GM12873 (cell line): ENCODE measurements around the gene CCDC187.

ENCODE experiments used
- TF ChIP-seq, protein P1 (sequence below): IDR thresholded peaks from 2 replicates; pipeline ENCODE4 v1.5.1; 2012; ENCODE audit warnings: low read depth, mild to moderate bottlenecking, moderate library complexity, low read length, control low read depth; ENCODE audit not compliant: insufficient read depth; ENCODE audit errors: missing control alignments

Gene CCDC187

DNA sequence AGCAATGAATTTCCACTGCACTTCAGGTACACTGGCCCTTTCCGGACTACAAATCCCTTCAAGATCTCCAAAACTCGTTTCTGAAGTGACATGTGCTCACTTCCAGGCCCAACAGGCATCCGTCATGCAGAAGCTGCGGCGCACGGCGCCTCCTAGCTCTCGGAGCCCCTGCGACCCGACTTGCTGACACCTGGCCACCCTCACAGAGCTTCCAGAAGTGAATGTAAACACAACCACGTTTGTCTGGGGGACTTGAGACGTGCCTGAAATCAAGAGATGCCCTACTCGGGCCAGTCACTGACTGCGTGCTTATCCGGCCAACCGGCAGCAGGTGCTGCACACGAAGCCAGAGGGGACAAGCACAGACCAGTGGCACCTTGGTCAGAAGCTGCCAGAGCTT is 94.1 kb downstream of the CCDC187 start:
- TF ChIP-seq, protein P1, sequence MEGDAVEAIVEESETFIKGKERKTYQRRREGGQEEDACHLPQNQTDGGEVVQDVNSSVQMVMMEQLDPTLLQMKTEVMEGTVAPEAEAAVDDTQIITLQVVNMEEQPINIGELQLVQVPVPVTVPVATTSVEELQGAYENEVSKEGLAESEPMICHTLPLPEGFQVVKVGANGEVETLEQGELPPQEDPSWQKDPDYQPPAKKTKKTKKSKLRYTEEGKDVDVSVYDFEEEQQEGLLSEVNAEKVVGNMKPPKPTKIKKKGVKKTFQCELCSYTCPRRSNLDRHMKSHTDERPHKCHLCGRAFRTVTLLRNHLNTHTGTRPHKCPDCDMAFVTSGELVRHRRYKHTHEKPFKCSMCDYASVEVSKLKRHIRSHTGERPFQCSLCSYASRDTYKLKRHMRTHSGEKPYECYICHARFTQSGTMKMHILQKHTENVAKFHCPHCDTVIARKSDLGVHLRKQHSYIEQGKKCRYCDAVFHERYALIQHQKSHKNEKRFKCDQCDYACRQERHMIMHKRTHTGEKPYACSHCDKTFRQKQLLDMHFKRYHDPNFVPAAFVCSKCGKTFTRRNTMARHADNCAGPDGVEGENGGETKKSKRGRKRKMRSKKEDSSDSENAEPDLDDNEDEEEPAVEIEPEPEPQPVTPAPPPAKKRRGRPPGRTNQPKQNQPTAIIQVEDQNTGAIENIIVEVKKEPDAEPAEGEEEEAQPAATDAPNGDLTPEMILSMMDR = no peak

DNA sequence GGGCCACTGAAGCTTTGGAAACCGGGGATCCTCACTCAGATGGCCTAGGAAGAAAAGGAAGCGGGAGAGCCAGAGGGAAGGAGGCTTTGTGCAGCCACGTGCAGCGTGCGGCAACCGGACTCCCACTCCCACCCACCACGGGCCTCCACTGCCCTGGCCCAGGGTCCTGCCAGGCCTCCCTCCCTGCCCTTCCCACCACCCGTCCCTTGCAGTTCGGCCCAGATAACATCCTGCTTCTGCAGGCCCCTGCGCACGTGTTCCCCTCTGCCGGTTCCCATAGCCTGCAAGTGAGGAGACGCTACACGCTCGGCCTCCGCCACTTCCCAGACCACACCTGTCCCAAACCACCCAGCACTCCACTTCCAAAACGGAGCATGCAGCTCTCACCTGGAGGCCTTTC is 94.7 kb downstream of the CCDC187 start:
- TF ChIP-seq, protein P1 = no peak

DNA sequence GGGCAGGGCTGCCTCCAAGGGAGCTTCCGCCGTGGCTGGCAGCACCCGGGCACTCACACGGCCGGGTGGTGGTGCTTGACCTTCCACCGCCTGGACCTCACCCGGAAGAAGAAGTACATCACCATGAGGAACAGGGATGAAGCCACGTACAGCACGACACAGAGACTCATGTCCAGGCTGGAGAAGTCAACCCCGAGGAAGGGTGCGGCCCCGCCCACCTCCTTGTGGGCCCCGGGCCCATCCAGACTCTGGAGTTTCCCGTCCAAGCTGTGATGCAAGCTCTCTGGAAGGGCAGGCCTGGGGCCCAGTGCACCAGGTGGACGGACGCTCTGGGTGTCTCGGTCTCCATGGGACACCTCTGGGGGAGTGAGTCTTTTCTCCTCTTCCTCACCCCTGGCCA is 95.2 kb downstream of the CCDC187 start:
- TF ChIP-seq, protein P1 = no peak

DNA sequence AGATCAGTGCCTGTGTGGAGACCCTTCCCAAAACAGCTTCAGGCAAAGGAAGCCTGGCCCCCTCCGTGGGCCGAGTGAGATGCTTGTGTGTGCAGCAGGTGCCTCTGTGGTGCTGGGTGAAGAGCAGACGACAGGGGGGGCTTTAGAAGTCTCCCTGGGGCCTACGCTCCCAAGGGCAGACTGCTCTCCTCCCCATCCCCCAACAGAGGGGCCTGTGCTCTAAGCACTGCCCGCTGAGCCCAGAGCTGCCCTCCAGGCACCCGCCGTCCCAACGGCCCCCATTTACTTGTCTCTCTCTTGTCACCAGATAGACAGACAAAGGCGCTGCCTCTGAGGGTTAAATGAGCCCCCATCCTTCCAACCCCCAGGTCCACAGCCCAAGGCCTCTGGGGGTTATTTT is 96.3 kb downstream of the CCDC187 start:
- TF ChIP-seq, protein P1 = no peak

DNA sequence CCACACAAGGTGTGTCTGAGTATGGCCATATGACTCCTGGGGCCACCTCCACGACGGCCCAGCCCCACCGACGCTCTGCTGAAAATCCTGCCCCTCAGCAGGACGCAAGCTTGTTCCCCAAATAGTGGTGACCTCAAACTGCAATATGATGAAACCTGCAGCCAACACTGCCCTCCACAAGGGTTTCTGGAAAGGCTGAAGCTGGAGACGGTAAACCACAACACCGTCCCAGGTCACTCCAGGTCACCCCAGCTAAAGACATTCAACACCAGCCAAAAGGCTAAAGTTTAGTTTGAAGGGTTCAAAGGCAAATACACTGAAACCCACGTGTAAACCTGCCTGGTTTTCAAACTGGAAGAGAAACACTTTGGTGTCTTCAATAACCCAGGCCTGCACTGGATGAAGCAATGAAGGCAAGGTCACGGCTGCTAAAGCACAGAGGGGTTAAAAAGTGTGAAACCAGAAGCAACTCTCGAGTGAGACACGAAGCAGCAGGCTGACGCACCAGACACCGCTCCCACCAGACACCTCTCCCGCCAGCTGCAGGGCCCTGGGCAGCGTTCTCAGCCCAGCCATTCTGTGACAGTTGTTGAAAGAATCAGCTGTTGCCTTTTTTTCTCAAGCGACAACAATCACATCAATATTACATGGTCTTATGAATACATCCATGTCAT is 97.2 kb downstream of the CCDC187 start:
- TF ChIP-seq, protein P1 = no peak

DNA sequence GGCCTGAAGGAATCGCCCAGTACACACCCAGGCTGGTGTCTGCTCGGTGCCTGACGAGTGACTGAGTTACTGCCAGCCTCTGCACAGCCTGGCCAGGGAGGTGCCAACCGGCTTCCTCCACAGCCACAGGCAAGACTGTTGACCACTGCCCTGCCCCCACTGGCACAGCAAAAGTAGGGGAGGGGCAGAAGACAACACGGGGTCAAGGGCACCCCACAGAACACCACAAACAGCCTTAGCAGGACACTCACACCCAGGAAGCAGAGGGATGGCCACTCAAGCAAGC is 98.2 kb downstream of the CCDC187 start:
- TF ChIP-seq, protein P1 = no peak

DNA sequence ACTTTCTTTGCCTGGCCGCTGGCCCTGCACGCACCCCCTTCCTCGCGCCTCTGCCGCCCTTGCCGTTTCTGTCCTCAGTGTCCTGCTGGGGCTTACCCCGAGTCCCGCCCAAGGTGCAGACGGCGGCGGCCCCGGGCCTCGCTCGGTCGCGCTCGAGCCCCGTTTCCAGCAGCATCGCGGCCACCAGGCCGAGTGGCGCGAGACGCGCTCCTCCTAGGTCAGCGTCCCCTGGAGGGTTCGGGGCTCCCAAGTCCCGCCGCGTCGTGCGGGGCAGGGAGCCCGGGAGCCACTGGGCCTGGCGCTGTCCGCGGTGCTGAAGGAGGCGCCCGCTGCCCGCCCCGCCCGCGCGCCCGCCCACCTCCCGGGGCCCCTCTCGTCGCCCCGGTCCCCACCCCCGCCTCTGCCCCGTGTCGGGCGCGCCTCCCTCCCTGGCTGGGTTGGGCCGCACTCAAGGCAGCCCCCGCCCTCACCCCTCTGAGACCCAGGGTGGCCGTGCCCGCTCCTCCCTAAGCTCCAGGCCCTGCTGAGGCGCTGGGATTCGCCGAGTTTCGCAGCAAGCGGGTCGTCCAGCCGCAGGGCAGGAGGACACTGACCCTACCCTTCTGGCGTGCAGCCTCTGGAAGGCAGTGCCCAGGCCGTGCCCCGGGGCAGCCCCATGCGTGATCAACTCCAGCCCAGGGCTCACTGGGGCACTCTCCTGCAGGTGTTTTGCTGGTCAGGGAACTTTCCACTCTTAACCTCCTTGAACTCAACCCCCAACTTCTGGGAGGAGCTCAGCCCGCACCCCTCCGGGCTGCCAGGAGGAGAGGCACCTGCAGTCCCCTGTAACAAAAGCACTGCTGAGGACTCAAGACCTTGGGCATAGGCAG is 98.8 kb downstream of the CCDC187 start, which contains the start of gene LHX3:
Gene LHX3, minus strand, starts transcription at position 291 of the 869 bp plus-strand sequence. Its CDS starts 116 bp downstream, at position 175.
- TF ChIP-seq, protein P1 = no peak
